Measurements from ENCODE around the gene SSNA1. TPM values are rescaled to one million over a fixed set of nuclear protein-coding genes. Genes with fewer than 3 reads are reported as not detected.
A peak's percentile ranks its signal among the peaks of the same experiment; 100 is the strongest.

SSNA1 gene
- total RNA-seq, 1 donor = 59.7 TPM

- H3K27ac ChIP-seq (ENCODE audit: low read depth, low read length) = peak within 1 kb of the TSS; percentile 28
- TF ChIP-seq CTCF (IDR thresholded peaks at IDR 0.05; ENCODE audit: extremely low read depth, low read depth, low read length) = no peak
- H4K20me1 ChIP-seq (ENCODE audit: insufficient read depth, low read length) = peaks cover 33% of the 10 kb centered on the region
- peak within 1 kb of the TSS; percentile 78 for H2AFZ ChIP-seq (ENCODE audit: low read length)
- H3K36me3 ChIP-seq (ENCODE audit: insufficient read depth, low read length) = no peaks in the 10 kb centered on the region
- H3K27me3 ChIP-seq (ENCODE audit: insufficient read depth, low read length) = no peaks in the 10 kb centered on the region
- H3K9me3 ChIP-seq (ENCODE audit: low read depth, low read length) = no peaks in the 10 kb centered on the region
- peaks cover 34% of the 10 kb centered on the region for H3K4me1 ChIP-seq (ENCODE audit: insufficient read depth, low read length)
- DNase-seq (ENCODE audit: insufficient read length, low spot score, missing footprints) = peak; percentile 100
- H3K79me2 ChIP-seq (ENCODE audit: insufficient read depth, low read length) = peaks cover 76% of the 10 kb centered on the region
- peak within 1 kb of the TSS; percentile 87 for H3K4me3 ChIP-seq (ENCODE audit: insufficient read depth, low read length)
- peak within 1 kb of the TSS; percentile 86 for H3K4me2 ChIP-seq (ENCODE audit: insufficient read depth, low read length)
Measured at GRCh38 chr9:137200311-137201204, 12.1 kb downstream of the SSNA1 start, which contains the start of gene TPRN. TPRN (minus strand) TSS chr9:137200741; CDS start chr9:137200711, 30 bp downstream.

DNA sequence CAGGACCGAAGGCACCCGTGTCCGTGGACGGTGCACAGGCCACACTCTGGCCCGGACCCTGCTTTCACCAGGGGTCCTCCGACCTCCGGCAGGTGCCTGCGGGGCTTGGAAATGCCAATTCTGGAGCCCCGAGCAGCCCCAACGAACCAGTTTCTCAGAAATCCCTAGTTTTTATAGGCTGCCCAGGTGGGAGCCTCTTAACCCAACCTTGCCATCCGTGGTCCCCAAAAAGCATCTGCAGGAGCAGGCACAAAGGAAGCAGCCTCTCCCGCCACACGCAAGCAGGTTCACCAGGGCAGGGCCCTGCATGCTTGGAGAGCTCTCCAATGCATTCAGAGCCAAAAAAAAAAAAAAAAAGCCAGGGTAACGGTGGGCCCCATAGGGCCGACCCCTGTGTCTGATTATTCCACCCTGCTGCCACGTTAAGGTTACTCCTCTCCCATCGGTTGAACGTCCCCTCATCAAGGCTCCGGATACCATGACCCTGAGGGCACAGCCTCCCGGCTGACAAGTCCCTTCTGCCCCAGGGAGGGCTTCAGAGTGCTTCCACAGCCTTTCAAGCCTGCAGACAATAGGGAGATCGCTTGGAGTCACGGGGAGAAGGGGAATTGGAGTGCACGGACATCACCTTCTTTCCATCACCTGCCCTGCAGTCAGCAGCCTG is 12.9 kb downstream of the SSNA1 start:
- Histone ChIP-seq H3K4me3 (ENCODE audit: insufficient read depth, low read length) (peak overlapping the region; percentile 87), H3K4me1 (ENCODE audit: insufficient read depth, low read length) (peaks cover 39% of the 10 kb centered on the region), H3K27ac (ENCODE audit: low read depth, low read length) (peak overlapping the region; percentile 28), H2AFZ (ENCODE audit: low read length) (peak overlapping the region; percentile 78), H3K79me2 (ENCODE audit: insufficient read depth, low read length) (peaks cover 78% of the 10 kb centered on the region), H3K27me3 (ENCODE audit: insufficient read depth, low read length) (no peaks in the 10 kb centered on the region), H3K4me2 (ENCODE audit: insufficient read depth, low read length) (peak overlapping the region; percentile 86), H3K36me3 (ENCODE audit: insufficient read depth, low read length) (no peaks in the 10 kb centered on the region), H3K9me3 (ENCODE audit: low read depth, low read length) (no peaks in the 10 kb centered on the region), H4K20me1 (ENCODE audit: insufficient read depth, low read length) (peaks cover 33% of the 10 kb centered on the region)
- TF ChIP-seq CTCF (IDR thresholded peaks at IDR 0.05; ENCODE audit: extremely low read depth, low read depth, low read length) = no peak
- no peak for DNase-seq (ENCODE audit: insufficient read length, low spot score, missing footprints)

GRCh38 chr9:137202966-137203365 is 14.5 kb downstream of the SSNA1 start:
- Histone ChIP-seq H3K4me3 (ENCODE audit: insufficient read depth, low read length) (no peak overlapping the region), H3K27me3 (ENCODE audit: insufficient read depth, low read length) (no peaks in the 10 kb centered on the region), H3K4me2 (ENCODE audit: insufficient read depth, low read length) (no peak overlapping the region), H4K20me1 (ENCODE audit: insufficient read depth, low read length) (peaks cover 27% of the 10 kb centered on the region), H3K79me2 (ENCODE audit: insufficient read depth, low read length) (peaks cover 78% of the 10 kb centered on the region), H3K36me3 (ENCODE audit: insufficient read depth, low read length) (no peaks in the 10 kb centered on the region), H3K27ac (ENCODE audit: low read depth, low read length) (no peak overlapping the region), H3K9me3 (ENCODE audit: low read depth, low read length) (no peaks in the 10 kb centered on the region), H3K4me1 (ENCODE audit: insufficient read depth, low read length) (peaks cover 44% of the 10 kb centered on the region), H2AFZ (ENCODE audit: low read length) (no peak overlapping the region)
- DNase-seq (ENCODE audit: insufficient read length, low spot score, missing footprints) = no peak
- TF ChIP-seq CTCF (IDR thresholded peaks at IDR 0.05; ENCODE audit: extremely low read depth, low read depth, low read length) = no peak

DNA sequence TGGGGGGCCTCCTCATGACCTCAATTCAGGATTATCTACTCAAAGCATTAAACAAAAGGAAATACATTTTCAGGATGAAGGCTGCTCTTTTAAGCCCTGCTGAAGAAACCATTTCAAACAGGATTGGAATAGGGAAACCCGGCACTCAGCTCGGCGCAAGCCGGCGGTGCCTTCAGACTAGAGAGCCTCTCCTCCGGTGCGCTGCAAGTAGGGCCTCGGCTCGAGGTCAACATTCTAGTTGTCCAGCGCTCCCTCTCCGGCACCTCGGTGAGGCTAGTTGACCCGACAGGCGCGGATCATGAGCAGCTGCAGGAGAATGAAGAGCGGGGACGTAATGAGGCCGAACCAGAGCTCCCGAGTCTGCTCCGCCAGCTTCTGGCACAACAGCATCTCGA is 16.3 kb downstream of the SSNA1 start:
- no peak for TF ChIP-seq CTCF (IDR thresholded peaks at IDR 0.05; ENCODE audit: extremely low read depth, low read depth, low read length)
- Histone ChIP-seq H3K27ac (ENCODE audit: low read depth, low read length) (peak overlapping the region; percentile 72), H3K27me3 (ENCODE audit: insufficient read depth, low read length) (no peaks in the 10 kb centered on the region), H3K36me3 (ENCODE audit: insufficient read depth, low read length) (peaks cover 2% of the 10 kb centered on the region), H3K79me2 (ENCODE audit: insufficient read depth, low read length) (peaks cover 62% of the 10 kb centered on the region), H4K20me1 (ENCODE audit: insufficient read depth, low read length) (peaks cover 14% of the 10 kb centered on the region), H3K9me3 (ENCODE audit: low read depth, low read length) (no peaks in the 10 kb centered on the region), H2AFZ (ENCODE audit: low read length) (peak overlapping the region; percentile 86), H3K4me2 (ENCODE audit: insufficient read depth, low read length) (peak overlapping the region; percentile 91), H3K4me3 (ENCODE audit: insufficient read depth, low read length) (peak overlapping the region; percentile 88), H3K4me1 (ENCODE audit: insufficient read depth, low read length) (peaks cover 30% of the 10 kb centered on the region)
- DNase-seq (ENCODE audit: insufficient read length, low spot score, missing footprints) = no peak
